Measurements from ENCODE around the gene BCAS3.
"Not testable (repeated sequence)": the region's sequence is repeated elsewhere in the genome, so short reads cannot be mapped to it uniquely, and the experiment has no call there.

Gene BCAS3

DNA sequence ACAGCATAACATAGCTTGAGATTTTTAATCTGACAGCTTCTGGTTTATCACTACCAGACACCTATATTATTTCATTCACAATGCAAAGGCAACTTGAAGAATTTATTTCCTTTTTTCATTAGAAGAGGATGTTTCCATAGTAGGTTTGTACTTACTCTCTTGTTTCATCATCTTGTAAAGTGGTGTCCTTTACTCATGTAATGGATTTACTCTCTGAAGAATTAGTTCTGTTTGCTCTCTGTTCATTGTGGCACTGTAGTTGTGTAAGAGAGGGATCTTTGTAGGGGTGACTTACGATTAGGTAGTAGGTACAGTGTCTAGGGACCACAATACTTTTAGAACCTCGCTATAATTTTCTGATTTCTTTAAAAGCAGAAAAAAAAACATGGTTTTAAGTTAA is 256.1 kb downstream of the BCAS3 start:
- DNase-seq (ENCODE audit: low read depth, low spot score) = no peak

DNA sequence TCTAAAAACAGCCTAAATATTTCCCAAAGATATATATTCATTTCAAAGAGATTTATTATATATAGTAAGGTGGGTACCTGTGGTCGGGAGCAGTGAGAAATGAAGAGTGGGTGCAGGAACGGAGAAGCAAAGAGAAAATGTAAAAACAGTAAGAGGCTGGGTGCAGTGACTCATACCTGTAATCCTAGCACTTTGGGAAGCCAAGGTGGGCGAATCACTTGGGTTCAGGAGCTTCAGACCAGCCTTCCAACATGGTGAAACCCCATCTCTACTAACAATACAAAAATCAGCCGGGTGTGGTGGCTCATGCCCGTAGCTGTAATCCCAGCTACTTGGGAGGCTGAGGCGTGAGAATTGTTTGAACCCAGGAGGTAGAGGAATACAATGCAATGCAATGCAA is 257.1 kb downstream of the BCAS3 start:
- DNase-seq (ENCODE audit: low read depth, low spot score) = no peak

DNA sequence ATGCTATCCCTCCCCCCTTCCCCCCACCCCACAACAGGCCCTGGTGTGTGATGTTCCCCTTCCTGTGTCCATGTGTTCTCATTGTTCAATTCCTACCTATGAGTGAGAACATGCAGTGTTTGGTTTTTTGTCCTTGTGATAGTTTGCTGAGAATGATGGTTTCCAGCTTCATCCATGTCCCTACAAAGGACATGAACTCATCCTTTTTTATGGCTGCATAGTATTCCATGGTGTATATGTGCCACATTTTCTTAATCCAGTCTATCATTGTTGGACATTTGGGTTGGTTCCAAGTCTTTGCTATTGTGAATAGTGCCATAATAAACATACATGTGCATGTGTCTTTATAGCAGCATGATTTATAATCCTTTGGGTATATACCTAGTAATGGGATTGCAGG is 258.3 kb downstream of the BCAS3 start:
- DNase-seq (ENCODE audit: low read depth, low spot score) = not testable (repeated sequence)

DNA sequence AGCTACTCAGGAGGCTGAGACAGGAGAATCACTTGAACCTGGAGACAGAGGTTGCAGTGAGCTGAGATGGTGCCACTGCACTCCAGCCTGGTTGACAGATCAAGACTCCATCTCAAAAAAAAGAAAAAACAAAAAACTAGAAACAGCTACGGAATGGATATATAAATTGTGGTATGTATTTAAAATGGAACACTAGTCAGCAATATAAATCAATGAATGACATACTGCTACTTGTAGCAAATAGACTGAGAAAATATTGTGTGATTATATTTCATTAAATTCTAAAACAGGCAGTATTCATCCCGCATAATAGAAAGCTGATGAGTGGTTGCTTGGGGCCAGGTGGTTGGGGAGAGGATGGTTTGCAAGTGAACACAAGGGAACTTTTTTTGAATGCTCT is 261.7 kb downstream of the BCAS3 start:
- no peak for DNase-seq (ENCODE audit: low read depth, low spot score)

DNA sequence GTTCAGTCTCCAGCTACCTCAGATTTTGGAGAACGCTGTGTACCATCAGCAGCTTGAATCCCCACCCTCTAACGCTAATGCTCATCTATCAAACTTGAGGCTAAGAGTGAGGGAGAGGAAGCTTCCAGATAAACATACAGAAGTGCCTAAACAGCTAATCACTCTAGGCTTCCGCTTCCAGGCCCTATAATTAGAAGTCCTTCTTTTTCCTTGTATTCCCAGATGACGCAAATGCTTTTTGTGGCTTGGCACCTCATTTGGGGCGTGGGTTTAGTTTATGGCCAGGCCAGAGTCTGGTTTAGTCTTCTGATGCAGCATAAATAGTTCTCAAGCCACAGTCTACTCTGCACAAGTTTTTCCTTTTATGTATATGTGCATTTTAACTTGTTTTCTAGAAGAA is 263.4 kb downstream of the BCAS3 start:
- no peak for DNase-seq (ENCODE audit: low read depth, low spot score)

DNA sequence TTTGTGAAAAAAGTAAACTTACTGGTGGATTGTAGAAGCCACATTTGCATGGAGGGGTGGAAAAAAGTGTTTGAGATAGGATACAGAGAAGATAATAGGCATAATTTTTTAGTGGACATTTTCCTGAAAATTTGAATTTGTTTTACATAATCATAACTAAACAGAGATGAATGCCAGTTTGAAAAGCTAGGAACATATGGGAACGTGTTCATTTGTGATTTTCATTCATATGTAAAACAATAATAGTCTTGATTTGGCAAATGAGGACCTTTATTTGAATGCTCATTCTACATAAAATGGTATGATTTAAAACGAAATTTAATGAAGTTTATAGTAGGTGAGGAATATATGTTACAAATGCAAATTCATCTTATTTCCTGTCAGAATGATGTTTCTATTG is 263.9 kb downstream of the BCAS3 start:
- DNase-seq (ENCODE audit: low read depth, low spot score) = no peak

DNA sequence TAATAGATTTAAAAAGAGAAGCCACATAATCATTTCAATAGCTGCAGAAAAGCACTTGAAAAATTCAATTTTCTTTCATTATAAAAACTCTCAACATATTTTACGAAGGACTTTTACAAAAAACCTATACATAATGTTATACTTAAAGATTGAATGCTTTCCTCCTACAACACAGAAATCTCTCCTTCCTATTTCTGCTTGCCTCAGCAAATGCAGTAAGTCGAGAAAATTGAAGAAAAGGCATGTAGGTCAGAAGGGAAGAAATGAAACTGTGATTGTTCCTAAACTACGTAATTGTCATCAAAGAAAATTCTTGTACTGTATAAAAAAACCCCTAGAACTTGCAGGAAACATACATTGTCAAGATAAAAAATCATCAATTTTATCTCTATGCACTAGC is 267.1 kb downstream of the BCAS3 start:
- no peak for DNase-seq (ENCODE audit: low read depth, low spot score)

DNA sequence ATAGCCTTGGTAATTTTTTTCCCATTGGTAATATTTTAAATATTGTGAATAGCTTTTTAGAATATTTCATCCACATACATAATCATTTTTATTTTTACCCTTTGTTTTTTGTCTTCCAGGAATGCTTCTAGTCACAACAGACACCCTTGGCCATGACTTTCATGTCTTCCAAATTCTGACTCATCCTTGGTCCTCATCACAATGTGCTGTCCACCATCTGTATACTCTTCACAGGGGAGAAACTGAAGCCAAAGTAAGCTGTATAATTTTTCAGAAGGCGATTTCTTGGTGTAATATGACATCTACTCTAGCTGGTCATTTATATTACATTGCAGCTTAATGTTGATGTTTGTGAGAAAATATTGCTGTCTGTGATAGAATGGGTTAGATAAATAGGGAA is 269.4 kb downstream of the BCAS3 start:
- no peak for DNase-seq (ENCODE audit: low read depth, low spot score)

DNA sequence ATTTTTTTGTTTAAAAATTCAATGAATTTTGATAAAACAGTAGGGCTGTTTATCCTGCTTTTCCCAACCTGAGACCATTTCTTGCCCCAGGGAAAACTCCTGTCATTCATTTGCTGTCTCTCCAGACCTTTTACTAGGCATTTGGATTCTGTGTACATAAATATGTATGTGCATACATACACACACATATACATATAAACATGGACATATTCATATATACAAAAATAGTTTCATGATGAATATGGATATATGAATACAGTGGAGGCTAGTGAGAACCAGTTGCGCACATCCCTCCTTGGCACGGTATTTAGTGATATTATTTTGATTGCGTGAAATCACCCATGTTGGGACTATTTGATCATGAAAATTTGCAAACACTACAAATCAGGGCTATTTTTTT is 269.9 kb downstream of the BCAS3 start:
- DNase-seq (ENCODE audit: low read depth, low spot score) = no peak

DNA sequence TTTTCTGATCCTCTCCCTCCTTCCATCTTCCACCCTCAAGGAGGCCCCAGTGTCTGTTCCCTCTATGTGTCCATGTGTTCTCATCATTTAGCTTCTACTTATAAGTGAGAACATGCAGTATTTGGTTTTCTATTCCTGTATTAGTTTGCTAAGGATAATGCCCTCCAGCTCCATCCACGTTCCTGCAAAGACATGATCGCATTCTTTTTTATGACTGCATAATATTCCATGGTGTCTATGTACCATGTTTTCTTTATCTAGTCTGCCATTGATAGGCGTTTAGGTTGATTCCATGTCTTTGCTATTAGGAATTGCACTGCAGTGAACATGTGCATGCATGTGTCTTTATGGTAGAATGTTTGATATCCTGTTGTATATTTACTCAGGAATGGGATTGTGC is 275.1 kb downstream of the BCAS3 start:
- DNase-seq (ENCODE audit: low read depth, low spot score) = no peak

DNA sequence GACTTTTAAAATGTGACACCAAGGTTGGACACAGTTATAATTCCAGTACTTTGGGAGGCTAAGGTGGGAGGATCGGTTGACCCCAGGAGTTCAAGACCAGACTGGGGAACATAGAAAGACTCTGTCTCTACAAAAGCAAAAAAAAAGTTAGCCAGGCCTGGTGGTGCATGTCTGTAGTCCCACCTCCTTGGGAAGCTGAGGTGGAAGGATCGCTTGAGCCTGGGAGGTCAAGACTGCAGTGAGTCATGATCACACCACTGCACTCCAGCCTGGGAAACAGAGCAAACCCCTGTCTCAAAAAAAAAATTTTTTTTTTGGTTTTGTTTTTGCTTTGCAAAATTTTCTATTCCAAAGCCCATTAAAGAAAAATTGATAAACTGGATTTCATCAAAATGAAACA is 281.4 kb downstream of the BCAS3 start:
- no peak for DNase-seq (ENCODE audit: low read depth, low spot score)

DNA sequence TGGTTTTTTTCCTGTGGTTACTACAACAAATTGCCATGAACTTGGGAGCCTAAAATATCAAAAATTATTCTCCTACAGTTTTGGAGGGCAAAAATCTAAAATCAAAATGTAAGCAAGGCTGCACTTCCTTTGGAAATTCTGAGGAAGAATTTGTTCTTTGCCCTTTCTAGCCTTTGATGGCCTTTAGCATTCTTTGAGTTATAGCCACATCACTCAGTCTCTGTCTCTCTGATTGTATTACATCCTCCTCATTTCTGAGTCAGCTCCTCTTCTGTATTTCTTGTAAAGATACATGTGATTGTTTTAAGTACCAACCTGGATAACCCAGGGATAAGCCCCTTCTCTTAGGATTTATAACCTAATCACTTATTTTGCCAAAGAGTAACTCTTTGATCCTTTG is 282.0 kb downstream of the BCAS3 start:
- DNase-seq (ENCODE audit: low read depth, low spot score) = no peak

DNA sequence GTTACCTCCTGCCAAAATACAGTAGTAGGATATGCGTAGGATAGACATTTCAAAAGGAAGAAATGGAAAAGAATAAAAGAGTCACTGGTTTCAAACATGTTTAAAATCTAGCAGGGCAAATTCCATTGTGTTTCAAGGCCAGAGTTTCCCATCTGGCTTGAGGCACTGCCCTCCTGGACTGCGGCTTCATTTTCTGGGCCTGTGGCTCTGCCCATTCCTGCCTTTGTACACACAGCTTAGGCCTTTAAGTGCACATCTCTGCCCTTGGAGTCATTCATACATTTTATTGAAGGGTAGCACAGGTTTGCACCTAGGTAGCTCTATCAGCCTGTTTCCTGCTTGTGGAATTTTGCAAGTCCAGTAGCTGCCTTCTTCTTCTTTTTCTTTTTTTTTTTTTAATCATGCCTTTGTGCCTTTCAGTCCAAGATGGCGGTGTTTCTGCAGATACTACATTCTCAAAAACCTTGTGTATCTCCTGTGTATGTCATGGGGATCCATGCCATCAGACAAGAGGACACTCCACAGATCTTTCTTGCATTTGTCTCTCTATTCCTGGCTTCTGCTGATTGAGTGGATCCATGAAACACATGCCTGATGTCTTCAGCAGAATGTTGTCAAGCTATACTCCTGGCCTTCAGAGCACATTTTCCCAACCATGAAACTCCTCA is 282.9 kb downstream of the BCAS3 start:
- DNase-seq (ENCODE audit: low read depth, low spot score) = no peak

DNA sequence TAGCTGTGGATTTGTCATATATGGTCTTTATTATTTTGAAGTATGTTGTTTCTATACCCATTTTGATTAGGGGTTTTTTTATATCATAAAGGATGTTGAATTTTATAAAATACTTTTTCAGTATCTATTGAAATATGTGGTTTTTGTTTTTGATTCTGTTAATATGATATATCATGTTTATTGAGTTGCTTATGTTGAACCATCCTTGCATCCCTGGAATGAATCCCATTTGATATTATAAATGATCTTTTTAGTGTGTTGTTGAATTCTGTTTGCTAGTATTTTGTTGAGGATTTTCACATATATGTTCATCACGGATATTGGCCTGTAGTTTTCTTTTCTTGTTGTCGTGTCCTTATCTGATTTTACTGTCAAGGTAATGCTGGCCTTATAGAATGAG is 286.5 kb downstream of the BCAS3 start:
- DNase-seq (ENCODE audit: low read depth, low spot score) = no peak

DNA sequence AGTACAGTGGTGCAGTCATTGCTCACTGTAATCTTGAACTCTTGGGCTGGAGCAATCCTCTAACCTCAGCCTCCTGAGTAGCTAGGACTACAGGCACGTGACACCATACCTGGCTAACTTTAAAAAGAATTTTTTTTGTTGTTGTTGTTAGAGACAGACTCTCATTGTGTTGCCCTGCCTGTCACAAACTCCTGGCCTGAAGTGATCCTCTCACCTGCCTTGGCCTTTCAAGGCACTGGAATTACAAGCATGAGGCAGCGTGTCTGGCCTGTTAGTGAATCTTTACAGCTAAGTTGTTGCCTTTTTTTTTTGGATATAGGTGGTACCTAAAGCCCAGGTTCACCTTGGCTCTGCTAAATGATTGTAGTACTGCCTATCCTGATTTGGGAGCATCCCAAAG is 290.6 kb downstream of the BCAS3 start:
- DNase-seq (ENCODE audit: low read depth, low spot score) = no peak

DNA sequence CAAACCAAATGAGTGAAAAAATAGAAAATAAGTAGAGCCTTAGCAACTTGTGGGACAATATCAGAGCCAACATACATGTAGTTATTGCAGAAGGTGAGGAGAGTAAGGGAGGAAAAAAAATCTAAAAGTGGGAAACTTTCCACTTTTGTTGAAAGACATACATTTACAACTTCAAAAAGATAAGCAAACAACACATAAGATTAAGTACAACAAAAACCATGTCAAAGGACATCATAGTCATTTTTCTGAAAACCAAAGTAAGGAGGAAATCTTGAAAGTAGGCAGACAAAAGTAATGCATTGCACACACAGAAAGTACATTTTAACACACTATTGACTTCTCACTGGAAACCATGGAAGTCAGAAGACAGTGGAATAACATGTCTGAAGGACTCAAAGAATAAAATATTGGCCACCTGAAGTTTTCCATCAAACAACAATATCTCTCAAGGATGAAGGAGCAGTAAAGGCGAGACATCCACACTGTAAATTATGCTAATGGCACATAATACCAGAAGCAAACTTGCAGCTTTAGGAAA is 291.9 kb downstream of the BCAS3 start:
- no peak for DNase-seq (ENCODE audit: low read depth, low spot score)

DNA sequence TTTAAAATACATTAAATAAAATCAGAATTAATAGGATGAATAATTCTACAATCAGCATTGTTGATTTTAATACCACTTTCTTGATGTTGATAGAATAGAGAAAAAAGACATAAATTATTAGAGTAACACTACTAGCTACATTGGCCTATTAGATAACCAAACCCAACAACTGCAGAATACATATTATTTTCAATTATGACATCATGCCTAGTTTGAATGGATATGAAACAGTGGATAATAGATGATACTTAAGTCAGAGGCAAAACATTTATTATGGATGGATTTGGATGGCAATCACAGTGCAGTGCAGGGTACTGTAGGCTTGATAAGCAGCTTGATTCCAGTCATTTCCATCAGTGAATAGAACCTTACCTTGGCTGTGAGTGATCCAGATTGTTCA is 293.1 kb downstream of the BCAS3 start:
- no peak for DNase-seq (ENCODE audit: low read depth, low spot score)

DNA sequence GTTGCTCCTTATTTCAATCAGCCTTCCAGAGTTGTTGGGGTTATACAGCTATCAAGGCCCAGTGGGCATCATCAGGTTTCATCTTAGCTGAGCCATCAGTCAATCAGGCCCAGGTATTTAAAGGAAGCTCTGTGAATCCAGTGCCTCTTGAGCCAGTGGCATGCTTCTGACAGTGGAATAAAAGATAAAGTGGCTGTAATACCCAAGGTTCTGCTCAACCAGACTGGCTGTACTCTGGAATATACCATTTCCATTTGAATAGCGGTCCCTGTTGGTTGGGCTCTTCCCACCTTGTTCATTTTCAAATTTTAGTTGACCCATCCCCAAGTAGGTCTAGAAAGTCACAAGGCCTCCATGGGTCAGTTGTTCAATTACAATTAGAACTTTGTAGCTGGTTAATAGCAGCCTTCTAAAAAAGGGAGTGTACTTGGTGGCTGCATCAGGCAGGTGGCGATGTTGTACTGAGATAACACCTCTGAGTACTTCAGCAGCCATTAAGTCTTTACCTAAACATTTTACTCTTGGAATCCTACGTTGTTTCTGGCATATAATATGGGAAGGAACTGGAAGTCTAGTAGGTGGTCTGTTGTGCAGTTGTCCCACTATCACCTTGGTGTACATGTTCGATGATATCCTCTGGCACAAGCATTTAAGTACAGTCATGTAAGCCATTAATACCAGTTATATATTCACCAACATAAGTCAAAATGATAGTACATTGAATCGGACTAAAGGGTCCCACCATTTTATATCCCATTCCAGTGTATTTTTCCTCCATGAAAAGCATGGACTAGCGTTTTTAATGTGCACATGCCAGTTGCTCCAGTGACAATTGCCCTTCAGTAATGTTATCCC is 294.1 kb downstream of the BCAS3 start:
- peak; percentile 24 for DNase-seq (ENCODE audit: low read depth, low spot score)

DNA sequence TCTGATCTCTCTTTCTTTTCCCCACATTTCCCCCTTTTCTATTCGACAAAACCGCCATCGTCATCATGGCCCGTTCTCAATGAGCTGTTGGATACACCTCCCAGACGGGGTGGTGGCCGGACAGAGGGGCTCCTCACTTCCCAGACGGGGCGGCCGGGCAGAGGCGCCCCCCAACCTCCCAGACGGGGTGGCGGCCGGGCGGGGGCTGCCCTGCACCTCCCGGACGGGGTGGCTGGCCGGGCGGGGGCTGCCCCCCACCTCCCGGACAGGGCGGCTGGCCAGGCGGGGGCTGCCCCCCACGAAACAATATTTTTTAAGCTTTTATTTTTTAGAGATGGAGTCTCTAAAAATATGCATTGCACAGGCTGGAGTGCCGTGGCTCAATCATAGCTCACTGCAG is 299.2 kb downstream of the BCAS3 start:
- not testable (repeated sequence) for DNase-seq (ENCODE audit: low read depth, low spot score)

DNA sequence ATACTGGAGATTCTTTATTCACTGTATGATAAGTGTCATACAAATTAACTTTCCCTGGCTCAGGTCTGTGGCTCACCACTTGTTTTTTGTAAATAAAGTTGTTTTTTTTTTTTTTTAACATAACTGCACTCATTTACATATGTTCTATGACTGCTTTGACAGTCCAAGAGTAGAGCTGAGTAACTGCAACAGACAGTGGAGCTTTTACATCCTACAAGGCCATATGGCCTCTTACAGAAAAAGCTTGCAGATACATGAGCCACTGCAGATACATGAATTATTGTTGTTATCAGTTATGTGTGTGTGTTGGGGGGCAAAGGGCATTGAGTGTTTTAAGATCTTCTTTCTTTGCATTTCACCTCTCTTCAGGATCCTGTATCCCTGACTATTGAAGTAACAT is 311.7 kb downstream of the BCAS3 start:
- DNase-seq (ENCODE audit: low read depth, low spot score) = no peak

DNA sequence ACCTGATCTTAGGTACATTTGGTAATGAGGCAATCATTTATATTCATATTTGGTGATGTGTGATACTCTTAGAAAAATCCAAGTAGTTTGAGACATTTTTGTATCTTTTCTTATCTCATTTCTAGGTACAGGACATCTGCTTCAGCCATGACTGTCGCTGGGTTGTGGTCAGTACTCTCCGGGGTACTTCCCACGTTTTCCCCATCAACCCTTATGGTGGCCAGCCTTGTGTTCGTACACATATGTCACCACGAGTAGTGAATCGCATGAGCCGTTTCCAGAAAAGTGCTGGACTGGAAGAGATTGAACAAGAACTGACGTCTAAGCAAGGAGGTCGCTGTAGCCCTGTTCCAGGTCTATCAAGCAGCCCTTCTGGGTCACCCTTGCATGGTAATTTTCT is 312.2 kb downstream of the BCAS3 start:
- DNase-seq (ENCODE audit: low read depth, low spot score) = no peak

DNA sequence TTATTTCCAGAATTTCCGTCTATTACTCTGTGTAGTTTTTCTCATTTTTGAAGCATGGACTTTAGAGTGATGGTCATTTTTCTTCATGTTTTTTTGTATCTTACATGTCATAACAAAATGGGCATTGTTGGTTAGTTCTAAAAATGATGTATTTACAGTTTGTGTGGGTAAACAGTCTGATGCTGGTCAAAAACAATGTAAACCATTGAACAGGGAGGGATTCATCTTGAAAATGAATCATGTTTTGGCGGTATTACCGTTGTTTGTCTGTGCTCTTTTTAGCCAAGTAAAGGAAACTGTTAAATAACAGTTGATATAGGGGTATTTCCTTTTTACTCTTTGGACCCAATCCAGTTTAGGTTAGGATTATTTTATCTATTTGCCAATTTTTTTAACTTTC is 315.8 kb downstream of the BCAS3 start:
- DNase-seq (ENCODE audit: low read depth, low spot score) = no peak

DNA sequence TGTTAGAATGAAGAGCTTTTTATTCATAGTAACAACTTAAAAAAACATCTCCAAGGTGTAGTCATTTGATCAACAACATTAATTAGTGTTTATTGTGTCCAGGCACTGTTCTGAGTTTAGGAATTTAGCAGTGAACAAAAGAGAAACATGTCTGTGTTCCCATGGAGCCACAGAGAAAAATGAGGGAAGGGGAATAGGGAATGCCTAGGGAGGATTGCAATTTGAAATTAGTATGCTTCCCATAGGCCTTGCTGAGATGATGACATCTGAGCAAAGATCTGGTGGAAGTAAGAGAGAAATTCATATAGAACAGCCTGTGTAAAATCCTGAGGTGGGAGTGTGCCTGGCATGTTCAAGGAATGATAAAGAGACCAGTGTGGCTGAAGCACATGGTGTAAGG is 318.0 kb downstream of the BCAS3 start:
- no peak for DNase-seq (ENCODE audit: low read depth, low spot score)

Data from smooth muscle cell of the brain vasculature (primary cell).